GM12878 (cell line): ENCODE results near the gene ZNF350. TPM values are rescaled to one million over a fixed set of nuclear protein-coding genes. Genes with fewer than 3 reads are reported as not detected.

Experiments
- ATF7 ChIP-seq: fragments of 450-650 bp; IDR thresholded peaks from 2 replicates; pipeline ENCODE4 v1.6.1; 2016; ENCODE audit warnings: low read depth, mild to moderate bottlenecking
- BACH1 ChIP-seq: fragments of 450-650 bp; IDR thresholded peaks from 2 replicates; pipeline ENCODE4 v1.6.1; 2017; ENCODE audit warnings: mild to moderate bottlenecking, borderline replicate concordance
- DPF2 ChIP-seq: fragments of 450-650 bp; IDR thresholded peaks from 2 replicates; pipeline ENCODE4 v1.6.1; 2017; ENCODE audit warnings: mild to moderate bottlenecking
- EZH2 ChIP-seq: IDR thresholded peaks from 2 replicates; pipeline ENCODE4 v1.6.1; 2012; ENCODE audit warnings: low read depth, mild to moderate bottlenecking, control low read depth, inconsistent platforms, low read length, borderline replicate concordance; ENCODE audit not compliant: control insufficient read depth
- MEF2A ChIP-seq: IDR thresholded peaks from 2 replicates; pipeline ENCODE4 v1.6.1; 2011; ENCODE audit warnings: low read depth, mild to moderate bottlenecking, low read length, moderate library complexity; ENCODE audit not compliant: insufficient read depth
- MTA3 ChIP-seq: IDR thresholded peaks from 2 replicates; pipeline ENCODE4 v1.6.1; 2012; ENCODE audit warnings: low read length, inconsistent platforms, borderline replicate concordance
- NBN ChIP-seq: fragments of 450-650 bp; IDR thresholded peaks from 2 replicates; pipeline ENCODE4 v1.6.1; 2016
- POLR2AphosphoS5 ChIP-seq: IDR thresholded peaks from 2 replicates; pipeline ENCODE4 v1.6.1; 2011; ENCODE audit warnings: mild to moderate bottlenecking, low read length, inconsistent platforms
- POU2F2 ChIP-seq: IDR thresholded peaks from 3 replicates; pipeline ENCODE4 v1.6.1; 2011; ENCODE audit warnings: low read depth, mild to moderate bottlenecking, low read length, borderline replicate concordance
- SIX5 ChIP-seq: IDR thresholded peaks from 2 replicates; pipeline ENCODE4 v1.6.1; 2011; ENCODE audit warnings: mild to moderate bottlenecking, low read depth, low read length, moderate library complexity; ENCODE audit not compliant: severe bottlenecking
- SRF ChIP-seq, 2 experiments: IDR thresholded peaks; 2 replicates each; pipeline ENCODE4 v1.6.1; 2011; ENCODE audit warnings: low read depth in 2 of 2, low read length in 2 of 2, mild to moderate bottlenecking in 1 of 2, moderate library complexity in 1 of 2
- STAT1 ChIP-seq: fragments of 450-650 bp; conservative IDR thresholded peaks from 2 replicates; pipeline ENCODE4 v1.6.1; 2014; ENCODE audit warnings: antibody characterized with exemption, mild to moderate bottlenecking
- STAT3 ChIP-seq: IDR thresholded peaks from 2 replicates; pipeline ENCODE4 v1.6.1; 2011; ENCODE audit warnings: low read depth, low read length, improper control_type of control experiment
- SUZ12 ChIP-seq: fragments of 200-600 bp; sonication (generic); IDR thresholded peaks from one replicate; pipeline ENCODE4 v1.6.1; 2018; ENCODE audit warnings: antibody characterized with exemption, mild to moderate bottlenecking; ENCODE audit not compliant: unreplicated experiment
- ZNF207 ChIP-seq: fragments of 450-650 bp; IDR thresholded peaks from 2 replicates; pipeline ENCODE4 v1.6.1; 2014; ENCODE audit warnings: antibody characterized with exemption, mild to moderate bottlenecking, borderline replicate concordance
- ZNF24 ChIP-seq: fragments of 450-650 bp; IDR thresholded peaks from 2 replicates; pipeline ENCODE4 v1.6.1; 2017; ENCODE audit warnings: antibody characterized with exemption, mild to moderate bottlenecking
- polyA plus RNA-seq, 11 experiments: library from polyadenylated mRNA; depleted of rRNA in 4 of 11; unstranded in 6 of 11; stranded (reverse) in 5 of 11; fragments of >200 nt; fragmentation: Nextera tagmentation in 4 of 11; fragmentation: Illumina TruSeq in 1 of 11; extraction: Ambion mirVana in 4 of 11; extraction: Trizol in 1 of 11; gene quantifications; 1 replicate in 1 of 11; 2 replicates in 10 of 11; pipeline versions ENCODE4 v1.2.1 to v1.2.3, GENCODE V29; 2011 to 2016; ENCODE audit warnings: inconsistent platforms in 2 of 11, missing spikeins in 2 of 11, low read depth in 1 of 11
- total RNA-seq, 4 experiments: library from RNA; depleted of rRNA in 3 of 4; stranded (reverse); fragments of >200 nt in 3 of 4; fragmentation: Illumina TruSeq in 1 of 4; extraction: Trizol in 1 of 4; gene quantifications; 2 replicates each; pipeline versions ENCODE4 v1.2.1 to v1.2.3, GENCODE V29; 2013 to 2021
- TF ChIP-seq, protein P1 (sequence below): fragments of 450-650 bp; IDR thresholded peaks from 2 replicates; pipeline ENCODE4 v1.6.1; 2017; ENCODE audit warnings: mild to moderate bottlenecking, low read depth, inconsistent platforms; ENCODE audit not compliant: poor library complexity, severe bottlenecking
- TF ChIP-seq, protein P2 (sequence below): fragments of 450-650 bp; IDR thresholded peaks from 2 replicates; pipeline ENCODE4 v1.6.1; 2017; ENCODE audit warnings: low read depth, mild to moderate bottlenecking, moderate library complexity
- TF ChIP-seq, protein P3 (sequence below): fragments of 450-650 bp; IDR thresholded peaks from 2 replicates; pipeline ENCODE4 v1.6.1; 2017; ENCODE audit warnings: borderline replicate concordance
- TF ChIP-seq, protein P4 (sequence below): fragments of 450-650 bp; IDR thresholded peaks from 2 replicates; pipeline ENCODE4 v1.6.1; 2014; ENCODE audit warnings: mild to moderate bottlenecking
- TF ChIP-seq, protein P5 (sequence below): fragments of 450-650 bp; IDR thresholded peaks from 2 replicates; pipeline ENCODE4 v1.6.1; 2017; ENCODE audit warnings: mild to moderate bottlenecking

ZNF350 gene
- total and polyA plus RNA-seq, 10 of the 15 experiments (the other 5 are each of a cell fraction or from before 2014, with no cell fraction given) = 6.4 to 11.8 (median 10.0) TPM

DNA sequence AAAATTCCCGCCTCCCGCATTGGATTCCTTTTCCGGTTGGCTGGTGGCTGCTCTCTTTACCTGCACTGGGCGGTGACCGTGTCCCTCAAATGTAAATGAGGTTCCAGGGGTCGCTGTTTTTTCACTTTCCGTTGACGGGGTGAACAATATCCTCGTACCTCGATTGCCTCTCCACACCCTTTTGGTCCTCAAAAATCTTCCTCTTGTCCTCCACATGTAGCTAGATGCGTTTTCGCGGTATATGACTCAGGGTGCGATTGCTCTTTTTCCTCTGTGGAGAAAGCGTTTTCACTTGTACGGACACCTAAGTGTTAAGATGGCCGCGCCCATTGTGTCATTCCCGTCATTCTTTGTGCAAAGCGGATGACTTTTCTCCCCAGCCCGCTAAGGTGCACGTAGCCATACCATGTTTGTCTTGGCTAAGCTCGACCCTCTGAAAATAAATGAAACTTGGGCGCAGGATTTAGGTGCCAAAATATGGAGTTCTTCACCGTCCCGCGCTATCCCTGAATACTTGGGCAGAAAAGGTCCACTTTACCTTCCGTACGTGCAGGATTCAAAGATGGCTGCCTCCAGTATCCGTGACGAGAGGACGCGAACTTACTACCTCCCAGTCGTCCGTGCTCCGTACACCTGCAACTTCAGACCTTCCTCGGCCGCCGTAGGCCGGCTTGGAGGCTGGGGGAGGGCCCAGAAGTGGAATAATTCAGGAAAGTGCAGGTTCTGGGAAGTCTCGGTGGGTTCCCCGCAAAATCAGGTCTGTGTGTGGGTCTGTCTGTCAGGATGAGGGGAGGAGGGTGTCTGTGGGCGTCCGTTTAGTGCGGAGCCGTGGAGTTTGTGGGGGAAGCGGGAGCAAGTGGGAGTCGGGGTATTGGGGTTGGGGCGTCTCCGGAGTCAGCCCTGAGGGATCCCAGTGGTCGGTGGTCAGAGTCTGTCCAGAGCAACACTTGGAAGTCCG lies 59.6 kb downstream of the ZNF350 start, which contains the start of gene ZNF613 (continued):
- TF ChIP-seq, protein P1, sequence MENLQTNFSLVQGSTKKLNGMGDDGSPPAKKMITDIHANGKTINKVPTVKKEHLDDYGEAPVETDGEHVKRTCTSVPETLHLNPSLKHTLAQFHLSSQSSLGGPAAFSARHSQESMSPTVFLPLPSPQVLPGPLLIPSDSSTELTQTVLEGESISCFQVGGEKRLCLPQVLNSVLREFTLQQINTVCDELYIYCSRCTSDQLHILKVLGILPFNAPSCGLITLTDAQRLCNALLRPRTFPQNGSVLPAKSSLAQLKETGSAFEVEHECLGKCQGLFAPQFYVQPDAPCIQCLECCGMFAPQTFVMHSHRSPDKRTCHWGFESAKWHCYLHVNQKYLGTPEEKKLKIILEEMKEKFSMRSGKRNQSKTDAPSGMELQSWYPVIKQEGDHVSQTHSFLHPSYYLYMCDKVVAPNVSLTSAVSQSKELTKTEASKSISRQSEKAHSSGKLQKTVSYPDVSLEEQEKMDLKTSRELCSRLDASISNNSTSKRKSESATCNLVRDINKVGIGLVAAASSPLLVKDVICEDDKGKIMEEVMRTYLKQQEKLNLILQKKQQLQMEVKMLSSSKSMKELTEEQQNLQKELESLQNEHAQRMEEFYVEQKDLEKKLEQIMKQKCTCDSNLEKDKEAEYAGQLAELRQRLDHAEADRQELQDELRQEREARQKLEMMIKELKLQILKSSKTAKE = peak; percentile 26
- peak; percentile 64; the same call in 1 of the 2 replicates for TF ChIP-seq NBN
- 0 out of 3 replicates have a peak, but pooled peaks have one; percentile 12 for TF ChIP-seq POU2F2
- TF ChIP-seq ATF7 = peak; percentile 75
- TF ChIP-seq SRF (IDR thresholded peaks at IDR 0.05; ENCODE audit: low read depth in 2 of 2, low read length in 2 of 2) = 0 out of 4 replicates have a peak, but pooled peaks of 1 of the 2 experiments have one; percentile 6
- TF ChIP-seq SUZ12 = no peak
- 0 out of 2 replicates have a peak, but pooled peaks have one; percentile 38 for TF ChIP-seq STAT1
- 0 out of 2 replicates have a peak, but pooled peaks have one; percentile 12 for TF ChIP-seq BACH1
- no peak for TF ChIP-seq EZH2
- no peak for TF ChIP-seq STAT3
- TF ChIP-seq, protein P2, sequence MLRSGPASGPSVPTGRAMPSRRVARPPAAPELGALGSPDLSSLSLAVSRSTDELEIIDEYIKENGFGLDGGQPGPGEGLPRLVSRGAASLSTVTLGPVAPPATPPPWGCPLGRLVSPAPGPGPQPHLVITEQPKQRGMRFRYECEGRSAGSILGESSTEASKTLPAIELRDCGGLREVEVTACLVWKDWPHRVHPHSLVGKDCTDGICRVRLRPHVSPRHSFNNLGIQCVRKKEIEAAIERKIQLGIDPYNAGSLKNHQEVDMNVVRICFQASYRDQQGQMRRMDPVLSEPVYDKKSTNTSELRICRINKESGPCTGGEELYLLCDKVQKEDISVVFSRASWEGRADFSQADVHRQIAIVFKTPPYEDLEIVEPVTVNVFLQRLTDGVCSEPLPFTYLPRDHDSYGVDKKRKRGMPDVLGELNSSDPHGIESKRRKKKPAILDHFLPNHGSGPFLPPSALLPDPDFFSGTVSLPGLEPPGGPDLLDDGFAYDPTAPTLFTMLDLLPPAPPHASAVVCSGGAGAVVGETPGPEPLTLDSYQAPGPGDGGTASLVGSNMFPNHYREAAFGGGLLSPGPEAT = peak; percentile 75; the same call in 1 of the 2 replicates
- TF ChIP-seq, protein P3, sequence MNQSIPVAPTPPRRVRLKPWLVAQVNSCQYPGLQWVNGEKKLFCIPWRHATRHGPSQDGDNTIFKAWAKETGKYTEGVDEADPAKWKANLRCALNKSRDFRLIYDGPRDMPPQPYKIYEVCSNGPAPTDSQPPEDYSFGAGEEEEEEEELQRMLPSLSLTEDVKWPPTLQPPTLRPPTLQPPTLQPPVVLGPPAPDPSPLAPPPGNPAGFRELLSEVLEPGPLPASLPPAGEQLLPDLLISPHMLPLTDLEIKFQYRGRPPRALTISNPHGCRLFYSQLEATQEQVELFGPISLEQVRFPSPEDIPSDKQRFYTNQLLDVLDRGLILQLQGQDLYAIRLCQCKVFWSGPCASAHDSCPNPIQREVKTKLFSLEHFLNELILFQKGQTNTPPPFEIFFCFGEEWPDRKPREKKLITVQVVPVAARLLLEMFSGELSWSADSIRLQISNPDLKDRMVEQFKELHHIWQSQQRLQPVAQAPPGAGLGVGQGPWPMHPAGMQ = no peak
- TF ChIP-seq MEF2A = no peak
- peak; percentile 35; the same call in 1 of the 2 replicates for TF ChIP-seq DPF2
- TF ChIP-seq POLR2AphosphoS5 = no peak
- peak; percentile 55 for TF ChIP-seq SIX5
- peak; percentile 65 for TF ChIP-seq ZNF207
- 0 out of 2 replicates have a peak, but pooled peaks have one; percentile 50 for TF ChIP-seq ZNF24
- no peak for TF ChIP-seq MTA3
- TF ChIP-seq, protein P4, sequence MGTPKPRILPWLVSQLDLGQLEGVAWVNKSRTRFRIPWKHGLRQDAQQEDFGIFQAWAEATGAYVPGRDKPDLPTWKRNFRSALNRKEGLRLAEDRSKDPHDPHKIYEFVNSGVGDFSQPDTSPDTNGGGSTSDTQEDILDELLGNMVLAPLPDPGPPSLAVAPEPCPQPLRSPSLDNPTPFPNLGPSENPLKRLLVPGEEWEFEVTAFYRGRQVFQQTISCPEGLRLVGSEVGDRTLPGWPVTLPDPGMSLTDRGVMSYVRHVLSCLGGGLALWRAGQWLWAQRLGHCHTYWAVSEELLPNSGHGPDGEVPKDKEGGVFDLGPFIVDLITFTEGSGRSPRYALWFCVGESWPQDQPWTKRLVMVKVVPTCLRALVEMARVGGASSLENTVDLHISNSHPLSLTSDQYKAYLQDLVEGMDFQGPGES = no peak
- TF ChIP-seq, protein P5, sequence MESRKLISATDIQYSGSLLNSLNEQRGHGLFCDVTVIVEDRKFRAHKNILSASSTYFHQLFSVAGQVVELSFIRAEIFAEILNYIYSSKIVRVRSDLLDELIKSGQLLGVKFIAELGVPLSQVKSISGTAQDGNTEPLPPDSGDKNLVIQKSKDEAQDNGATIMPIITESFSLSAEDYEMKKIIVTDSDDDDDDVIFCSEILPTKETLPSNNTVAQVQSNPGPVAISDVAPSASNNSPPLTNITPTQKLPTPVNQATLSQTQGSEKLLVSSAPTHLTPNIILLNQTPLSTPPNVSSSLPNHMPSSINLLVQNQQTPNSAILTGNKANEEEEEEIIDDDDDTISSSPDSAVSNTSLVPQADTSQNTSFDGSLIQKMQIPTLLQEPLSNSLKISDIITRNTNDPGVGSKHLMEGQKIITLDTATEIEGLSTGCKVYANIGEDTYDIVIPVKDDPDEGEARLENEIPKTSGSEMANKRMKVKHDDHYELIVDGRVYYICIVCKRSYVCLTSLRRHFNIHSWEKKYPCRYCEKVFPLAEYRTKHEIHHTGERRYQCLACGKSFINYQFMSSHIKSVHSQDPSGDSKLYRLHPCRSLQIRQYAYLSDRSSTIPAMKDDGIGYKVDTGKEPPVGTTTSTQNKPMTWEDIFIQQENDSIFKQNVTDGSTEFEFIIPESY = 0 out of 2 replicates have a peak, but pooled peaks have one; percentile 8
